CD4-positive, alpha-beta T cell (primary cell): ENCODE data around the gene POLE4. TPM values are rescaled to one million over a fixed set of nuclear protein-coding genes. Genes with fewer than 3 reads are reported as not detected.

ENCODE experiments used
- ATAC-seq: fragments of 200-7000 bp; cut with Tn5 transposase; one replicate; pipeline ENCODE4 v1.10.0; 2022; ENCODE audit warnings: mild to moderate bottlenecking; ENCODE audit not compliant: poor library complexity
- CTCF ChIA-PET: fragments of 350-600 bp; sonication (Branson Sonifier 250); formaldehyde crosslinking; loops from one replicate; lab custom pipeline; 2021; ENCODE audit warnings: antibody characterized with exemption, inconsistent platforms; lab: Charles Lee
- POLR2A ChIA-PET: fragments of 350-600 bp; sonication (Branson Sonifier 250); formaldehyde crosslinking; loops from one replicate; lab custom pipeline; 2021; ENCODE audit warnings: antibody characterized with exemption, inconsistent platforms; lab: Charles Lee
- DNase-seq, 14 experiments: peaks; one replicate each; pipeline ENCODE4 v3.0.0-alpha.2; 2013 to 2020; ENCODE audit warnings: mixed read lengths in 2 of 14
- H3K27ac ChIP-seq, 2 donors: one replicate each; pipeline versions ENCODE4 v1.5.1 to v1.7.0; 2013; ENCODE audit warnings: low read length in 2 of 2, low read depth in 1 of 2, mild to moderate bottlenecking in 1 of 2
- H3K27me3 ChIP-seq, 2 experiments: 1 replicate in 1 of 2; 2 replicates in 1 of 2; pipeline versions ENCODE4 v1.6.1 to v1.7.0; 2013; ENCODE audit warnings: low read length in 2 of 2, control low read depth in 1 of 2, mild to moderate bottlenecking in 1 of 2, moderate library complexity in 1 of 2; ENCODE audit not compliant: insufficient read depth in 2 of 2, control insufficient read depth in 1 of 2
- H3K36me3 ChIP-seq: one replicate; pipeline ENCODE4 v1.6.1; 2013; ENCODE audit warnings: low read length, control low read depth; ENCODE audit not compliant: insufficient read depth
- H3K4me1 ChIP-seq: one replicate; pipeline ENCODE4 v1.6.1; 2013; ENCODE audit warnings: low read length, control low read depth; ENCODE audit not compliant: insufficient read depth
- H3K4me3 ChIP-seq: one replicate; pipeline ENCODE4 v1.5.1; 2013; ENCODE audit warnings: mild to moderate bottlenecking, low read length, moderate library complexity
- H3K9me3 ChIP-seq, 2 experiments: 1 replicate in 1 of 2; 2 replicates in 1 of 2; pipeline versions ENCODE4 v1.6.1 to v1.7.0; 2013; ENCODE audit warnings: low read length in 2 of 2, mild to moderate bottlenecking in 2 of 2, control low read depth in 1 of 2, moderate library complexity in 1 of 2; ENCODE audit not compliant: control insufficient read depth in 1 of 2, insufficient read depth in 1 of 2
- H3K27ac Mint-ChIP-seq: one replicate; pipeline ENCODE4 v1.8.0; 2020; ENCODE audit warnings: mixed read lengths
- H3K27me3 Mint-ChIP-seq: one replicate; pipeline ENCODE4 v1.8.0; 2021; ENCODE audit warnings: mixed read lengths
- H3K36me3 Mint-ChIP-seq: one replicate; pipeline ENCODE4 v1.8.0; 2021; ENCODE audit warnings: low read depth, mixed read lengths
- H3K4me1 Mint-ChIP-seq: one replicate; pipeline ENCODE4 v1.8.0; 2021; ENCODE audit warnings: low read depth, mixed read lengths
- H3K4me3 Mint-ChIP-seq: one replicate; pipeline ENCODE4 v1.8.0; 2020; ENCODE audit warnings: mild to moderate bottlenecking, mixed read lengths
- H3K9me3 Mint-ChIP-seq: one replicate; pipeline ENCODE4 v1.8.0; 2020; ENCODE audit warnings: mixed read lengths
- intact Hi-C, 2 experiments: fragments of 100-400 bp; cut with DNase I in 1 of 2; cut with micrococcal nuclease in 1 of 2; formaldehyde crosslinking; loops; one replicate each; pipeline versions ENCODE4 v1.15.1 to v1.9.0; 2023 to 2025; cut with DNase I, micrococcal nuclease
- total RNA-seq, 174 experiments: library from RNA in 2 of 174; stranded (reverse) in 2 of 174; gene quantifications; one replicate each; pipeline ENCODE4 v1.2.3 and lab custom pipeline; 2021 to 2026
- TF ChIP-seq, protein P1 (sequence below): fragments of 200-600 bp; IDR thresholded peaks from one replicate; pipeline ENCODE4 v1.8.0; 2022; ENCODE audit warnings: antibody characterized with exemption, mild to moderate bottlenecking

Gene POLE4
- total RNA-seq, 2 experiments from 2014 or later = 34.9 to 38.4 TPM

DNA sequence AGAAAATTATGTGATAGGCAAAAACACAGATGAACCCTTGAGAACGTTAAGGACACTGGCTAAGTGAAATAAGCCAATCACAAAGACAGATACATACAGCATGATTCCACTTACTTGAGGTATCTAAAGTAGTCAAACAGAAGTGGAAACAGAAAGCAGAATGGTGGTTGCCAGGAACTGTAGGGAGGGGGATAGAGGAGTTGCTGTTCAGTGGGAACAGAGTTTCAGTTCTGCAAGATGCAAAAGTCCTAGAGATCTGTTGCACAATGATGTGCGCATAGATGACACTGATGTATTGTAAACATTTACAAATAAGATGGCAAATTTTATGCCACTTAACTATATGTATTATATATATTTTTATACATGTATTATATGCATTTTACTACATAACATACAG, 59.7 kb downstream of the POLE4 start:
- ATAC-seq = no peak
- H3K27ac ChIP-seq = no peak overlapping the region
- intact Hi-C loops = no loop called here
- CTCF ChIA-PET = no interaction called here
- H3K4me3 ChIP-seq = no peak overlapping the region
- H3K4me1 ChIP-seq = no peaks in the 10 kb centered on the region
- no peaks in the 10 kb centered on the region for H3K27me3 ChIP-seq
- POLR2A ChIA-PET = no interaction called here
- Mint-ChIP-seq H3K9me3 (peaks cover 5% of the 10 kb centered on the region), H3K4me1 (no peaks in the 10 kb centered on the region), H3K36me3 (peaks cover 11% of the 10 kb centered on the region), H3K27me3 (no peaks in the 10 kb centered on the region), H3K27ac (no peak overlapping the region), H3K4me3 (no peak overlapping the region)
- H3K36me3 ChIP-seq = no peaks in the 10 kb centered on the region
- H3K9me3 ChIP-seq = no peaks in the 10 kb centered on the region
- DNase-seq = peak in 3 of 14 experiments; percentile 3 to 27 (median 26)
- TF ChIP-seq, protein P1, sequence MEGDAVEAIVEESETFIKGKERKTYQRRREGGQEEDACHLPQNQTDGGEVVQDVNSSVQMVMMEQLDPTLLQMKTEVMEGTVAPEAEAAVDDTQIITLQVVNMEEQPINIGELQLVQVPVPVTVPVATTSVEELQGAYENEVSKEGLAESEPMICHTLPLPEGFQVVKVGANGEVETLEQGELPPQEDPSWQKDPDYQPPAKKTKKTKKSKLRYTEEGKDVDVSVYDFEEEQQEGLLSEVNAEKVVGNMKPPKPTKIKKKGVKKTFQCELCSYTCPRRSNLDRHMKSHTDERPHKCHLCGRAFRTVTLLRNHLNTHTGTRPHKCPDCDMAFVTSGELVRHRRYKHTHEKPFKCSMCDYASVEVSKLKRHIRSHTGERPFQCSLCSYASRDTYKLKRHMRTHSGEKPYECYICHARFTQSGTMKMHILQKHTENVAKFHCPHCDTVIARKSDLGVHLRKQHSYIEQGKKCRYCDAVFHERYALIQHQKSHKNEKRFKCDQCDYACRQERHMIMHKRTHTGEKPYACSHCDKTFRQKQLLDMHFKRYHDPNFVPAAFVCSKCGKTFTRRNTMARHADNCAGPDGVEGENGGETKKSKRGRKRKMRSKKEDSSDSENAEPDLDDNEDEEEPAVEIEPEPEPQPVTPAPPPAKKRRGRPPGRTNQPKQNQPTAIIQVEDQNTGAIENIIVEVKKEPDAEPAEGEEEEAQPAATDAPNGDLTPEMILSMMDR = no peak

Other genes starting within 250 kb of the POLE4 start
- gene HK2, start 124.5 kb upstream of the POLE4 start, total RNA-seq = 1 to 10 TPM; 7.7 to 8.9 TPM
- gene TACR1, start 240.9 kb downstream of the POLE4 start, total RNA-seq = under 1 TPM in 1 of 2 experiments, not detected in 1; 0.14 TPM